H7 (cell line): ENCODE measurements around the gene PCCA. TPM values are rescaled to one million over a fixed set of nuclear protein-coding genes. Genes with fewer than 3 reads are reported as not detected.

ENCODE experiments used
- DNase-seq: peaks from one replicate; pipeline ENCODE4 v3.0.0; 2012
- H3K27me3 ChIP-seq: 2 replicates; pipeline ENCODE4 v1.6.0; 2011; ENCODE audit warnings: mild to moderate bottlenecking, low read length; ENCODE audit not compliant: control insufficient read depth, insufficient read depth
- H3K36me3 ChIP-seq: replicated peaks from 2 replicates; pipeline ENCODE4 v1.5.1; 2011; ENCODE audit warnings: low read length; ENCODE audit not compliant: control insufficient read depth, insufficient read depth
- H3K4me3 ChIP-seq: 2 replicates; pipeline ENCODE4 v1.5.1; 2011; ENCODE audit warnings: low read depth, mild to moderate bottlenecking, control low read depth, low read length, moderate library complexity; ENCODE audit not compliant: insufficient read depth
- total RNA-seq: library from RNA; depleted of rRNA; stranded (reverse); fragments of >200 nt; shearing (Covaris generic); gene quantifications from 2 replicates; pipeline ENCODE4 v1.2.3, GENCODE V29; 2014

Gene PCCA
- total RNA-seq, 1 experiment from 2014 or later: 23.9 TPM

GRCh38 chr13:100527644-100528043 lies 438.8 kb downstream of the PCCA start:
- Histone ChIP-seq H3K4me3 (no peak overlapping the region), H3K36me3 (no peaks in the 10 kb centered on the region; the same call in 1 of the 2 replicates), H3K27me3 (no peaks in the 10 kb centered on the region)
- no peak for DNase-seq

- DNase-seq: no peak
- Histone ChIP-seq H3K36me3 (no peaks in the 10 kb centered on the region; the same call in 1 of the 2 replicates), H3K4me3 (no peak overlapping the region), H3K27me3 (no peaks in the 10 kb centered on the region)
These were observed 439.5 kb downstream of the PCCA start for GRCh38 chr13:100528353-100528752.

GRCh38 chr13:100528820-100529219 lies 439.9 kb downstream of the PCCA start:
- Histone ChIP-seq H3K36me3 (no peaks in the 10 kb centered on the region; the same call in 1 of the 2 replicates), H3K27me3 (no peaks in the 10 kb centered on the region), H3K4me3 (no peak overlapping the region)
- DNase-seq: no peak

GRCh38 chr13:100529666-100530377 lies 440.9 kb downstream of the PCCA start:
- no peak for DNase-seq
- Histone ChIP-seq H3K36me3 (no peaks in the 10 kb centered on the region; the same call in 1 of the 2 replicates), H3K4me3 (no peak overlapping the region), H3K27me3 (no peaks in the 10 kb centered on the region)

- no peaks in the 10 kb centered on the region; the same call in 1 of the 2 replicates for H3K36me3 ChIP-seq
- H3K27me3 ChIP-seq: no peaks in the 10 kb centered on the region
- no peak overlapping the region for H3K4me3 ChIP-seq
- peak; percentile 74 for DNase-seq
These were observed 441.8 kb downstream of the PCCA start for GRCh38 chr13:100530671-100531213.

- Histone ChIP-seq H3K27me3 (no peaks in the 10 kb centered on the region), H3K36me3 (no peaks in the 10 kb centered on the region; the same call in 1 of the 2 replicates), H3K4me3 (no peak overlapping the region)
- DNase-seq: no peak
These were observed 443.3 kb downstream of the PCCA start for GRCh38 chr13:100532090-100532766.

GRCh38 chr13:100532836-100533435 lies 444.0 kb downstream of the PCCA start:
- no peaks in the 10 kb centered on the region; the same call in 1 of the 2 replicates for H3K36me3 ChIP-seq
- DNase-seq: no peak
- H3K27me3 ChIP-seq: no peaks in the 10 kb centered on the region
- H3K4me3 ChIP-seq: no peak overlapping the region

GRCh38 chr13:100533588-100534041 lies 444.7 kb downstream of the PCCA start:
- Histone ChIP-seq H3K27me3 (no peaks in the 10 kb centered on the region), H3K4me3 (no peak overlapping the region), H3K36me3 (no peaks in the 10 kb centered on the region)
- DNase-seq: no peak

GRCh38 chr13:100534147-100534843 lies 445.4 kb downstream of the PCCA start:
- Histone ChIP-seq H3K4me3 (no peak overlapping the region), H3K36me3 (no peaks in the 10 kb centered on the region), H3K27me3 (no peaks in the 10 kb centered on the region)
- no peak for DNase-seq

GRCh38 chr13:100534911-100535310 lies 446.0 kb downstream of the PCCA start:
- Histone ChIP-seq H3K4me3 (no peak overlapping the region), H3K27me3 (no peaks in the 10 kb centered on the region), H3K36me3 (no peaks in the 10 kb centered on the region)
- DNase-seq: no peak

- Histone ChIP-seq H3K36me3 (no peaks in the 10 kb centered on the region), H3K4me3 (no peak overlapping the region)
- no peak for DNase-seq
These were observed 446.7 kb downstream of the PCCA start for GRCh38 chr13:100535426-100536135.

GRCh38 chr13:100536643-100537180 lies 447.8 kb downstream of the PCCA start:
- H3K36me3 ChIP-seq: no peaks in the 10 kb centered on the region
- H3K27me3 ChIP-seq: no peaks in the 10 kb centered on the region
- DNase-seq: no peak
- no peak overlapping the region for H3K4me3 ChIP-seq

More at GRCh38 chr13:100535426-100536135, 446.7 kb downstream of the PCCA start:
- H3K27me3 ChIP-seq: no peaks in the 10 kb centered on the region

GRCh38 chr13:100537486-100537885 lies 448.6 kb downstream of the PCCA start:
- no peaks in the 10 kb centered on the region for H3K27me3 ChIP-seq
- H3K36me3 ChIP-seq: no peaks in the 10 kb centered on the region
- DNase-seq: no peak
- no peak overlapping the region for H3K4me3 ChIP-seq
